HG03175 (cell line): Measurements from ENCODE around the gene CDH22.

Source experiments
- ATAC-seq: cut with Tn5 transposase; IDR thresholded peaks from one replicate; pipeline ENCODE4 v1.9.1; 2021; ENCODE audit warnings: mild to moderate bottlenecking, moderate library complexity; ENCODE audit not compliant: unreplicated experiment

CDH22 gene

GRCh38 chr20:46303176-46303956 is 4.9 kb downstream of the CDH22 start:
- ATAC-seq = no peak

- no peak for ATAC-seq
Measured at GRCh38 chr20:46302106-46302505, 6.2 kb downstream of the CDH22 start.

- ATAC-seq = no peak
Measured at GRCh38 chr20:46300281-46300680, 8.0 kb downstream of the CDH22 start.

DNA sequence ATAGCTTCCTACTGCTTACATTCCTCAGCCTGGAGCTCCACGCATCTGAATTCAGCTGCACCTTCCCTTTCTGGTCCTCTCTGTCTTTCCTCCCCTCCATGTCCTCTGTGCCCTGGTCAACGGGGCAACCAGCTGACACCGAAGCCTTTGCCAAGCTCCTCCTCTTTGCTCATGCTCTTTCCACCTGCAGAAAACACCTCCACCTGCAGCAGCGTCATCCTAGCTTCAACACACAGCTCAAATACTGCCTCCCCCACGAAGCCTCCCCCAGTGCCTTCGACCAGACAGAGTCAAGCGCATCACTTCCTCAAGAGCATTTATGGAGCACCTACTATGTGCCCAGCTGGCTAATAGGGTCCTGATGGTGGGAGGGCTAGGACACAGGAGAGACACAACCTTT is 9.2 kb downstream of the CDH22 start:
- ATAC-seq = no peak

DNA sequence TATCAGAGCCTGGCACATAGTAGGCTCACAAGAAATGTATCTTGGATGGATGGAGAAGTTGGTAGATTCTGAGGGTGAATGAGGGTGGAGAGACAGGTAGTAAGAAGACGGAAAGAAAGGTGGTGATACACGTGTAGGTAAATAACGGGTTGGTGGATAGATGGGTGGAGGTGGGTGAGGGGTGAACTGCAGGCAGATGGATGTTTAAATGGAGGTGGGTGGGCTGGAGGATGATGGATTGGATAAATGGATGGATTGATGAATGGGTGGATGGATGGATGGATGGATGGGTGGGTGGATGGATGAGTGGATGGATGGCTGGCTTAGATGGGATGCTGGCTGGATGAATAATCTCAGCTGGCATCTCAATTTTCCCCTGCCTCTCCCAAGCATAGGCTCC is 9.9 kb downstream of the CDH22 start:
- ATAC-seq = no peak

DNA sequence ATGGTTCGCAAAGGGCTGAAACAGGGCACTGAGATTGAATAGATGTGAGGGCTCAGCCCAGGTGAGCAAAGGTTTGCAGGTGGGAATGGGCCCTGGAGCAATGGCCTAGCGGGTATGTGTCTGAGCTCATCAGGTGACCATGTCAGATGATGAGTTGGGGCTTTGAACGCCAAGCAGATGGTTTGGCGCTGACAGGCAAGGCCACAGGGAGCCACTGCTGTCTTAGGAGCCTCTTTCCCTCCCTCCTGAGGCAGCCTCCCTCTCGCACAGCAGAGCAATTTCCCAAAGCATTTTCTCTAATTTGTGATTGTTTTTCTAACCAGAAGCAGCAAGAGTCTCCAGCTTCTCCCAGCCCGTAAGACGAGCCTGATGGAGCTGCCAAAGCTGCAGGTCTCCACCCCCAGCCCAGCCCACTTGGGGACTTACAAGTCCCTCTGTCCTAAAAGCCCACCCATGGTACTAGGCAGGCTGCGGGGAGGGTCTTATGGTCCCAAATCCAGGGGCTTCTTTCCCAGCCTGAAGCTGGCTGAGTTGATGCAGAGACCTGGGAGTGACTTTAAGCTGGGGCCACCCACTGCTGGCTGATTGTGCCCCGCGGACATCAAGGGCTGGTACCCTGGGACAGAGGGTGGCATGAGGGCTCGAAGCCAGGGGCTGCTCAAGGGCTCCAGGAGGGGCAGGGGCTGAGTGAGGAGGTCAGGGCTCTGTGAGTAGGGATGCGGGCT is 11.6 kb downstream of the CDH22 start:
- no peak for ATAC-seq

DNA sequence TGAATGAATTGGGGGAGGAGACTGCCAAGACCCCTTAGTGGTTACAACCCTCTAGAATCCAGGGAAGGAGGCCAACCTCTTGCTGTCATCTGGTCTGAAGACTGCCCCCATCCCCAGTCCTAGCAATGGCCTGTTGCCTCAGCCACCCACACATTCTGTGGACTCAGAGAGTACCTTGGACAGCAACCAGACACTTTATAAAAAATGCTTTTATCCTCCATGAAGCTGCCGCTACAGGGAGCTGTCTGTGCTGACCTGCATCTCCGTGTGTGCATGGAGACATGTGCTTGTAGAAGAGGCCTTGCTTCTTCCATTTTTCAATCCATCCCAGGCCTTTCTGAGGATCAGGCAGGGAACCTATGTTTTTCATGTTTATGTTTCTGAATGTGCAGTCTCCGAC is 15.2 kb downstream of the CDH22 start:
- ATAC-seq = no peak

DNA sequence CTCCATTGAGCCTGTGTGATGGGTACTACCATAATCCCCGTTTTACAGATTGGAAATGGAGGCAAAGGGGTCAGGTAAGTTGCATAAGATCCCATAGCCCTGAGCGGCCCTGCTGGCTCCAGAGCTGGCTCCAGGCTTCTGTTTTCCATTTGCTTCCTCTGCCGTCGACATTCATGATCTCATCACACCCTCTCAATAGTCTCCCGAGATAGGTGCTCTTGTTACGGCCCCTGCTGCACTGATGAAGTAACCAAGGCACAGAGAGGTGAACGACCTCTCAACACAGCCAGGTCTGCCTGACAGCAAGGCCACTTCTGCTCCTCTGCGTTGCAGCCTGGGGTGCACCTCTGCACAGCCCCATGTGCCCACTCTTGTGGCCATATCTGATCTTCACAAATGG is 16.9 kb downstream of the CDH22 start:
- no peak for ATAC-seq

GRCh38 chr20:46289432-46289831 is 18.9 kb downstream of the CDH22 start:
- no peak for ATAC-seq

DNA sequence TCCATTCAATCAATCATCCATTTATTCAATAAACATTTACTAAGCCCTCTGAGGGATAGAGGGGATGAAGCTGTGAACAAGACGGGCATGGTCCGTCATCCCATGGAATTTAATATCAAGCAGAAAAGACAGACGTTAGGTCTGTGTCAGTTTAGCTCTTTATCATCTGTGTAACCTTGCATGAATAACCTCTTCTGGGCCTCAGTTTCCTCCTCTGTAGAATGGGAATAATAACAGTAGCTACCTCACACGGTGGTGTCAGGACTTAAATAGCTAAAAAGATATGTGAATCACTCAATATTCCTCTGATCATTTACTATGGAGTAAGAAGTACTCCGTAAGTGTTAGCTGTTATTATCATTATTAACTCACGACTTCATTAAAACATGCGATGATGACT is 21.3 kb downstream of the CDH22 start:
- ATAC-seq = no peak

DNA sequence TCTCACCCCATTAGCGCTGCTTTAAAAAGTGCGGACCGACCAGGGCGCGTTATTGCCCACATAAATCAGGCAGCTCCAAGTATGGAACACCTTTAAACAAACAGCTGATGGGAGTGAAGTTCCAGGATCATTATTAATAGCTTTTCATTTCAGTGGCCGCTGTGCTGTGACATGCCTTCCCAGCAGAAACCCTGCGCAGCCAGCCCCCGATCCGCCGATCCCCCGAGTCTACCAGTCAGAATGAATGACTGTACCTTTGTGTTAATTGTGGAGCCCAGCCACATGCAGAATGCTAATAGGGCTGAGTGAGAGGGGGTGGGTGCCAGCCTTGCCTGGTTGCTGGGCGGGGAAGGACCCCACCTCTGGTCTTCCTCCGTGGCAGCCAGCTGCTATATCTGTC is 21.9 kb downstream of the CDH22 start:
- ATAC-seq = no peak

DNA sequence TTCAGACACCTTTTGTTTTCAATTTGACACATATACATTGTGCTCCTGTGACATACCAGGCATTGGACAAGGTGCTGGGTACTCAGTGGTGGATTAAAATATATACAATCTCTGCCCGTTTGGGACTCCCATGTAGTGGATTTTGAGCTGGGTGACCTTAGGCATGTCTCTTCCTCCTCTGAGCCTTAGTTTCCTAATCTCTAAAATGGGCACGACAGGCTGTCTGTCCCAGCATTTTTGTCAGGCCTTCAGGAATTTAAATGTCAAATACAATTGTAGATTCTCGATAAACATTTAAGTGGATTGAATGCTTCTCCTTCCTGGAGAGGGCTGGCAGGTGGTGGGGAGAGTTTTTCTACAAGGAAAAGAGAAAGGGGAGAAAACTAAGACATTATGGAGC is 22.6 kb downstream of the CDH22 start:
- no peak for ATAC-seq

- no peak for ATAC-seq
Measured at GRCh38 chr20:46285072-46285471, 23.2 kb downstream of the CDH22 start.

DNA sequence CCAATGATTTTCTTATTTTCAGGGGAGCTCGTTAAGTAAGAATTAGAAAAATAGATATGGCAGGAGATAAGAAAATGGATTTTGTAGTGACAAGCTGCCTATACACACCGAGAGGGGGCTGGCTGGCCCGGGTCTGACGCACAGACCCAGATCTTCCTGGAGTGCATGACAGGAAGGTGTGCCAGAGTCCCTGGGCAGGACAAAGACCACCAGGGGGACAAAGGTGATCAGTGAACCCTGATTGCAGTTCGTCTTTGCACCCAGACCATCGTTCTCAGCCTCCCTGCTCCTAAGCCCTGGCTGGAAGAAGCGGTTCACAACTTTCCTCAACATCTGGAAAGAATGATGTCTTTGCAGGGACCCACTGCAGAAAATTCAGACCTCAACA is 24.3 kb downstream of the CDH22 start:
- no peak for ATAC-seq

GRCh38 chr20:46283426-46284039 is 24.8 kb downstream of the CDH22 start:
- no peak for ATAC-seq

DNA sequence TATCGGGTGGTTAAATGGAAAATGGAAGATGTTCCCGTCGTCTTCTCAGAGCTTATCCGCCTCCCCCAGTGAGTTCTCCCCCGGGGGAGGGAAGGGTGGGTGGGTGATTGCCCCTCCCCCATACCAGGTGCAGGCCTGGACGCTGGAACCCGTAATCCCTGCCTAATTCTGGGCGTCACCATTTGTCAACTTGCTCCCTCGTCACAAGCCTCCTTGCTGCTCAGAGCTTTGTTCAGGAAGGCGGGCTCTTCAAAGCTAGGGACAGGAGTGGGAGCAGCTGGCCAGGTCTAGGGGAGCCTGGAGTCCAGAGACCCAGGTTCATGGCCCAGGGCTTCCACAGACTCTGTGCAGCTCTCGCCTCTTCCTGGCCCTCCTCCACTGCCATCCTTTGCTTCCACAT is 25.6 kb downstream of the CDH22 start:
- no peak for ATAC-seq

DNA sequence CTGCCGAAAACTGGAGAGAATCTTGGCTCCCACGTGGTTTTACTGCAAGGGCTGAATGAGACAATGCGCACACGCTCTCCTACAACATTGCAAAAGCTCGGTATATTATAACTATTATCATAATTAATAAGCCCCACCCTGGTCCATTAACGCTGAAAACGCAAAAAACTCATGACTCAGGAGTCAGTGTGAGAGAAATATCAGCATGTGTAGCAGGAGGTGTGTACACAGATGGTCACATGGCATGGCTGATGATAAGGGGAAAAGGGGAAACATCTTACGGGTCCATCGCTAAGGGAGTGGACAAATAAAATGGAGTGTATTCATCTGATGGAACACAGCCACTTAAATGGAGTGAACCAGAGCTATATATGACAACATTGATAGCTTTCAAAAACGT is 29.2 kb downstream of the CDH22 start:
- ATAC-seq = no peak

DNA sequence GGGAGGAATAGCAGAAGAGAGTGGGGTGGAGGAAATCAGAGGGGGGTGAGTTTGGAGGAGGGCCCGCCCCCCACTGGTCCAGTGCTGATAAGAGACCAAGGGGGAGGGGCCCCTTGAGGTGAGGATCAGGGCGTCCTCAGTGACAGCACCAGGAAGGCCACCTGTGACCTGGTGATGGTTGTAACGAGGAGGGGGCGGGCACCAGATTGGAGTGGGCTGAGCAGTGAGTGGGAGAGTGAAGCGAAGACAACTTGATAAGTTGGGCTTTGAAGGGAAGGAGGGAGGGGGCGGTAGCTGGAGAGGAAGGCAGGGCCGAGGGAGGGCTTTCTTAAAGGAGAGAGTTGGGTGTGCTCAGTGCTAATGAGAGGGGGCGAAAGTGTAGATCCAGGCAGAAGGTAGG is 30.7 kb downstream of the CDH22 start:
- no peak for ATAC-seq

- no peak for ATAC-seq
Measured at GRCh38 chr20:46276531-46276930, 31.8 kb downstream of the CDH22 start.

DNA sequence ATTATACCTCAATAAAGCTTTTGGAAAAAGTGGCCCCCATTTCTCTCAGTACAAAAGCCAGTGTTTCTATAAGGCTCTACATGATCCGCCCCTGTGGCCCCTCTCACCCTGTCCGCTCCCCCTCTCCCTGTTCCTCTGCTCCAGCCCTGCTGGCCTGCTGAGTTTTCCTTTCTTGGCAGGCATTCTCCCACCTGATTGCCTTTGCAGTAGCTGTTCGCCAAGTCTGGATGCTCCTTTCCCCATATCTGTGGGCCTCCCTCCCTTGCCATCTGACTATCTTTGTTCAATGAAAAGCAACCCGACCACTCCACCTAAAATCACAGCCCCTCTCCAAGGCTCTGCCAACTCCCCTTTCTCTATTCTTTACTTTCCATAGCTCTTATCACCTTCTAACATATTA is 33.2 kb downstream of the CDH22 start:
- no peak for ATAC-seq

DNA sequence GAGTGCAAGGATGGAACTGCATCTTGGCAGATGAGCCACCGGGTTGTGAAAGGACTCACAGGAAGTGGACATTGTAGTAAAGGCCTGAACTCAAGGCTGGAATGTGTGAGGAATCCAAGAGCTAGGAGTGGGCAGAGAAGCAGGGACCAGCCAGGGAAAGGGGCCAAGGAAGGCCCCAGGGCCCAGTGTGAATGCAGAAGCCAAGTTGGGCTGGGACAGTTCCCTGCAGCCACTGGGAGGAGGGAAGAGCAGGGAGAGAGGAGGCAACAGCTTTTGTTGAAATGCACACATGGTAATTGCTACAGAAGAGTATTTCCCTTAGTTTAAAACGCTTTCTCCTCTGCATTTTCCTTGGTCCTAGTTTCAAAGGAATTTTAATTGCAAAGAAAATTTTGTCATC is 34.6 kb downstream of the CDH22 start:
- ATAC-seq = no peak

DNA sequence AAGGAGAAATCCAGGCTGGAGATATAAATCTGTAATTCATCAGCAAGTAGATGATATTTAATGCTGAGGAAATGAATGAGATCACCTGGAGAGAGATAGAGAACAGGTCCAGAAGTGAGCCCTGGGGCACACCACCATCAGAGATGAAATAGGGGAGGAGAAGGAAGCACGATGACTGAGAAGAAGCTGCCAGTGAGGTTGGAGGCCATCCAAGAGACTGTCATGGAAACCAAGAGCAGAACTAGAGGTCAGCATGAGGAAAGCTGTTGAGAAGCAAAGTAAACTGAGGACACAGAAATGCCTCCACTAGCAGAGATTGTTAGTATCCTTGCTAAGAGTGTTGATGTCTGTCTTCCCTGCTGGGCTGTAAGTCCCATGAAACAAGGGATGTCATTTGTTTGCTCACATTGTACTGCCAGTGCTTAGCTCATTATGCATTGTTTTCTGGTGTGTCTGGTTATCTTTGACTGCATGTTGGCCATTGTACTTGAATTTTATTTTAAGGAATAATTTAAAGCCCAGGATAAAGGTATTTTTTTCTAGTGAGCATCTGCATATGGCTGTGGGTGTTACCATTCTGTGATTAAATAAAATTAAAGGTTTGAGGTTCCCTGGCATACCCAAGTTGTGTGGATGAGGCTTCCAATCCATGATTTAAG is 35.8 kb downstream of the CDH22 start:
- no peak for ATAC-seq
